Effector CD4-positive, alpha-beta T cell (primary cell): ENCODE measurements around the gene GNAO1.

ENCODE experiments used
- DNase-seq: peaks from one replicate; pipeline ENCODE4 v3.0.0-alpha.2; 2020

GNAO1 gene

GRCh38 chr16:56315955-56316354 lies 124.7 kb downstream of the GNAO1 start:
- no peak for DNase-seq

- DNase-seq = no peak
Measured at GRCh38 chr16:56316545-56316944, 125.3 kb downstream of the GNAO1 start.

GRCh38 chr16:56317998-56318826 lies 126.9 kb downstream of the GNAO1 start:
- peak; percentile 67 for DNase-seq

GRCh38 chr16:56318827-56319140 lies 127.5 kb downstream of the GNAO1 start:
- no peak for DNase-seq

- no peak for DNase-seq
Measured at GRCh38 chr16:56319376-56319775, 128.1 kb downstream of the GNAO1 start.

- DNase-seq = no peak
Measured at GRCh38 chr16:56320056-56320455, 128.8 kb downstream of the GNAO1 start.

- no peak for DNase-seq
Measured at GRCh38 chr16:56320811-56321558, 129.7 kb downstream of the GNAO1 start.

GRCh38 chr16:56321571-56321970 lies 130.3 kb downstream of the GNAO1 start:
- DNase-seq = no peak

GRCh38 chr16:56324406-56324805 lies 133.1 kb downstream of the GNAO1 start:
- no peak for DNase-seq

- DNase-seq = no peak
Measured at GRCh38 chr16:56325956-56326355, 134.7 kb downstream of the GNAO1 start.

- DNase-seq = no peak
Measured at GRCh38 chr16:56327071-56327928, 136.0 kb downstream of the GNAO1 start.

- DNase-seq = no peak
Measured at GRCh38 chr16:56327929-56328258, 136.6 kb downstream of the GNAO1 start.

- no peak for DNase-seq
Measured at GRCh38 chr16:56328276-56329022, 137.2 kb downstream of the GNAO1 start.

- DNase-seq = no peak
Measured at GRCh38 chr16:56329887-56330286, 138.6 kb downstream of the GNAO1 start.

GRCh38 chr16:56330476-56330875 lies 139.2 kb downstream of the GNAO1 start:
- DNase-seq = no peak

- no peak for DNase-seq
Measured at GRCh38 chr16:56331399-56331798, 140.1 kb downstream of the GNAO1 start.

- no peak for DNase-seq
Measured at GRCh38 chr16:56331915-56332314, 140.6 kb downstream of the GNAO1 start.

- DNase-seq = no peak
Measured at GRCh38 chr16:56332464-56333079, 141.3 kb downstream of the GNAO1 start.

GRCh38 chr16:56334761-56335160 lies 143.5 kb downstream of the GNAO1 start:
- no peak for DNase-seq

GRCh38 chr16:56336071-56336688 lies 144.9 kb downstream of the GNAO1 start:
- no peak for DNase-seq

- DNase-seq = no peak
Measured at GRCh38 chr16:56336711-56337110, 145.4 kb downstream of the GNAO1 start.
